Stimulated activated CD8-positive, alpha-beta memory T cell treated with anti-CD3 and anti-CD28 coated beads, Interleukin-12 subunit alpha, Interleukin-12 subunit beta, amount 100 ng/mL, for 24 hours (primary cell): ENCODE results near the gene MYO7A.

Experiments used
- DNase-seq: peaks from one replicate; pipeline ENCODE4 v3.0.0-alpha.2; 2020; ENCODE audit errors: extremely low read depth

The MYO7A gene

DNA sequence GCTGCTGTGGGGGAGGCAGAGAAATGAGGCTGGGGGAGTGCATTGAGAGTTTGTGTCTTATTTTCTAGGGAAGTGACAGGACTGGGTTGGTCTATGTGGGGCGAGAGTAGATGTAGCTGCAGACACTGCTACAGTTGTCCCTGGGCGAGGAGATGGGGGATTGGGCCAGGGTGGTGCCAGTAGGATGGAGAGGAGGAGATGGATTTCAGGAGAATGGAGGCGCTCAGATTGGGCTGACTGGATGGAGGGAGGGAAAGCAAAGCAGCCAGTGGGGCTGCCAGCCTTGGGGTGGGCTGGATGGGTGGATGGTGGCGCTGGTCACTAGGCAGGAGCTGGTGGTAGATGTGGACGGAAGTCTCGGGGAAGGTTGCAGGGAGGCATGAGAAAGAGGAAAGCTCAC, 16.1 kb upstream of the MYO7A start:
- no peak for DNase-seq

DNA sequence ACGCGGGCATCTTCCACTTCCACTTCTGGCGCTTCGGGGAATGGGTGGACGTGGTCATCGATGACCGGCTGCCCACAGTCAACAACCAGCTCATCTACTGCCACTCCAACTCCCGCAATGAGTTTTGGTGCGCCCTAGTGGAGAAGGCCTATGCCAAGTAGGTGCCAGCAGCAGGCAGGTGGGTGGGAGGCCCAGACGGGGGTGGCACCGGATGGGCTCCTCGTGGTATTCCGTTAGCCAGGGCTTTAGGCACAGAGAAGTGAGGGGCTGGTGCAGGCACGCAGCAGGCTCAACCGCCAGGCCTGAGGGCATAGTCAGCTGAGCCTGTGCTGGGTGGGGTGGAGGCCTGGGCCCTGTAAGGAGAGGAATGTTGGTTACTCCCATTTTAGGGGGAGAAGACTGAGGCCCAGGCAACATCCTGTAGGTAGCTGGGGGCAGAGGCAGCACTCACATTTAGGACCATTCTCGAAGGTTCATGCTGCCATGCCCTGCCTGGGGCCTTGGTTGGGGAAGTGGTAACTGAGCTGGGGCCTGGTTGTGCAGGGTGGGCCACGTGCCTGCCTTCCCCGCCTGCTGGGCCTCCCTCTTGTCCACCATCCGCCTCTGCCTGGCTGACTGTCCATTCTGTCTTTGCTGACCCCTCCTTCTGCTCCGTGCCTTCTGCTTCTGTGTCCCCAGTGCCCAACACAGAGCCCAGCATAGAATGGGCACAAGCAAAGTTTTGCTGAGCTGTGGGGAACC, 15.2 kb upstream of the MYO7A start:
- no peak for DNase-seq

DNA sequence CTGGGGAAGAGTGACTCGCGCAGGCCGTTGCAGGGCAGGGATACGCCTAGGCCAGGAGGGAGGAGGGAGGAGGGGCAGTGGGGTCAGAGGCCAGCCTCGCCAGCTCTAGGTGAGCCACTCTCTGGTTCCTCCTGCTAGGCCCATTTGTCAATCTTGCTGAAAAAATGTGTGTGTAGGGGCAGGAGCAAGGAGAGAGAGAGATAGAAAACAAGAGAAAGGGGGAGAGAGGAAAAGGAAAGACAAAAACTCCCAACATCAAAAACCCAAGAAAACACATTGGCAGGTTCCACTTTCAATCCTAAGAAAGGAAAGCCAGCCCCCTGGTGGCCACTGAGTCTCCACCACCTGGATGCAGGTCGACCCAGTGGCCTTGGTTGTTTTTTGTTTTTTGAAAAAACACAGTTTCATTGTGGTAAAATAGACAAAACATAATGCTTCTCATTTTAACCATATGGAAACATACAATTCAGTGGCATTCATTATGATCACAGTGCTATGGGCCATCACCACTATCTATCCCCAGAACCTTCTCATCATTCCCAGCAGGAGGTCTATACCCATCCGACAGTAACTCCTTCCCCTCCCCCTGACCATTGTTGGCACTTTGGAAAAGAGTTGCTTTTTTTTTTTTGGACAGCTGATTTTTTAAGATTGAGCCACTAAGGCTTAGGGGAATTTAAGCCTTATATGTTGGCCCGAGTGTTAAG, 14.5 kb upstream of the MYO7A start:
- no peak for DNase-seq

DNA sequence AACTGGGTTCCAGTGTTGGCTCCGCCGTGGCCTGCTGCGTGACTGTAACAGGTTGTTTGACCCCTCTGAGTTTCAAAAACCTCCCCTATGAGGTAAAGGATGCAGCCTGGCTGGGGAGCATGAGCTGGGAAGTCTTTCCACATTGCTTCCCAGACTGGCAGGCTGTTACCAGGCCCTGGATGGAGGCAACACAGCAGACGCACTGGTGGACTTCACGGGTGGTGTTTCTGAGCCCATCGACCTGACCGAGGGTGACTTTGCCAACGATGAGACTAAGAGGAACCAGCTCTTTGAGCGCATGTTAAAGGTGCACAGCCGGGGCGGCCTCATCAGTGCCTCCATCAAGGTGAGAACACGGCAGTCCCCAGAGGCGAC, 14.0 kb upstream of the MYO7A start:
- DNase-seq = no peak

DNA sequence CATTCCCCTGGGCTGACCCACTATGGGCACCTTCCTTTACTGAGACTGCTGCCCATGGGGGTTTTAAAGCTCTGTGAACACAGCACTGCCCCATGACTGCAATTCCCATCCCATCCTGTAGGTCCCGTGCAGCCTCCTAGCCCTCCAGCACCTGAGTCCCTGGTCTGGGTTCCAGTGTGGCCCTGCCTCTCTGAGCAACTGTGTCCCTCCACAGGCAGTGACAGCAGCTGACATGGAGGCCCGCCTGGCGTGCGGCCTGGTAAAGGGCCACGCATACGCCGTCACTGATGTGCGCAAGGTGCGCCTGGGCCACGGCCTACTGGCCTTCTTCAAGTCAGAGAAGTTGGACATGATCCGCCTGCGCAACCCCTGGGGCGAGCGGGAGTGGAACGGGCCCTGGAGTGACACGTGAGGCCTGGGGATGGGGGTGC, 12.8 kb upstream of the MYO7A start:
- no peak for DNase-seq

DNA sequence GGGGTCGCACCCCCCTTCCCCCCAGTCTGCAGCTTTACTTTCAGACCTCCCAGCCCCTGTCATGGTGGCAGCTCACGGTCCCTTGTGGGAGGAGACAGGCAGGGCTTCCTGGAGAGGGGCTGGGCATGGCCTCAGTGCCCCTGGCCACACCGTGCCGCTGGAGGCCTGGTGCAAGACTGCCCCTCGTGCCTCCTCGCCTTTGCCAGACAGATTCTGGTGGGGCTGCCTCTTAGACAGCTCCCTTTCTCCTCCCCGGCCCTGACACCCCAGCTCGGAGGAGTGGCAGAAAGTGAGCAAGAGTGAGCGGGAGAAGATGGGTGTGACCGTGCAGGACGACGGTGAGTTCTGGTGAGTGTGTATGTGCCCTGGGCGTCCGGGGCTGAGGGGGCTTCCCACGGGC, 12.1 kb upstream of the MYO7A start:
- no peak for DNase-seq

DNA sequence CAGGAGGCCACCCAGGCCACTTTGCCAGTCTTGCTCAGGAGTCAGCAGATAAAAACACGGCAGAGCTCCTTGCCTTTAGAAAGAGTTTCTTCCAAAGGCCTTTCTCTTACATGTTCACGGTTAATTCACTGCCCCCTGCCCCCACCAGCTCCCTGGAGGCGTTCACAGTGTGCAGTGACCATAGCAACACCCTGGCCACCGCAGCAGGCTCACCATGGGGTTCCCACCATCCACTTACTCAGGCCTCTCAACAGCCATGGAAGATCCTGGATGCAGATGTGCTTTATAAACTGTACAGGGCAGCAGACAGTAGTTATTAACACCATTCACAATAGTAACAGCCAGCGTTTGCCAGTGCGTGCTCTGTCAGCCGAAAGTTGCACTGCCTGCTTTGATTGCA, 10.6 kb upstream of the MYO7A start:
- no peak for DNase-seq

DNA sequence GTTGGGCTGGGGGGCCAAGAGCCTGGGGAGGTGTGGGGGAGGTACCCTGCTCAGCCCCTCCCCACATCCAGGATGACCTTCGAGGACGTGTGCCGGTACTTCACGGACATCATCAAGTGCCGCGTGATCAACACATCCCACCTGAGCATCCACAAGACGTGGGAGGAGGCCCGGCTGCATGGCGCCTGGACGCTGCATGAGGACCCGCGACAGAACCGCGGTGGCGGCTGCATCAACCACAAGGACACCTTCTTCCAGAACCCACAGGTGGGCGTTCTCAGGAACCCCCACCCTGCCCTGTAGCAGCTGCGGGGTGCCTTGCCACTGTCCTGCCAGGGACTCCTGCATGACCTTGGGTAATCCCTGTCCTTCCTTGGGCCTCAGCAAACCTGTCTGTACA, 10.0 kb upstream of the MYO7A start:
- no peak for DNase-seq

DNA sequence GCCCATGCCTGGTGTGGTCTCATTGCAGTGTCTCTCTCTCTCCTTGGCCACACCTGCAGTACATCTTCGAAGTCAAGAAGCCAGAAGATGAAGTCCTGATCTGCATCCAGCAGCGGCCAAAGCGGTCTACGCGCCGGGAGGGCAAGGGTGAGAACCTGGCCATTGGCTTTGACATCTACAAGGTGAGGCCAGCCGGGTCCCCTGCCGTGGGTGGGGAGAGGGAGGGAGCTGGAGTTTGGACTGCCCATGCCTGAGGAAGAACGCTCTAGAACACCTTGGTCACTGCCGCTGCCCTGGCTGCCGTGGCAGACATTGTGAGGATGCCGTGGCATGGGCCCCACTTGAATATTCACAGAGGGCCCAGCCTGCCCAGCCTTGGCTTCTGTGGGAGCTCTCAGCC, 9.1 kb upstream of the MYO7A start:
- no peak for DNase-seq

DNA sequence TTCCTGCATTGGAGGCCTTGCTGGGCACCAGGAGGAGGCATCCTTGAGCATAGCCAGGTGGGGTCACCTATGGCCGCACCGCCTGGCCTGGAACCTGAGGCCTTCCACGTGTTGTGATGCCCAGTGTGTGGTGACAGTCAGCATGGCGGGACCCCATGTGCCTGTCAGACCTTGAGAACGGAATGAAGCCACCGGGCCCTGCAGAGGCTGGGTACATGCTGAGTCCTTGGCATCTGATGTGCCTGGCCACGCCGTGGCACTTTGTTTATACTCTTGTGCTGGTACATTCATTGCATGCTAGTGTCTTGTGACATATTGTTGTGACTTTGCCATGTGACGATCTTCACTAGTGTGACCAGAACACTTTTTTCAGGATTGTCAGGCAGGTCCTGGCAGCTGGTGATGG, 8.5 kb upstream of the MYO7A start:
- no peak for DNase-seq

DNA sequence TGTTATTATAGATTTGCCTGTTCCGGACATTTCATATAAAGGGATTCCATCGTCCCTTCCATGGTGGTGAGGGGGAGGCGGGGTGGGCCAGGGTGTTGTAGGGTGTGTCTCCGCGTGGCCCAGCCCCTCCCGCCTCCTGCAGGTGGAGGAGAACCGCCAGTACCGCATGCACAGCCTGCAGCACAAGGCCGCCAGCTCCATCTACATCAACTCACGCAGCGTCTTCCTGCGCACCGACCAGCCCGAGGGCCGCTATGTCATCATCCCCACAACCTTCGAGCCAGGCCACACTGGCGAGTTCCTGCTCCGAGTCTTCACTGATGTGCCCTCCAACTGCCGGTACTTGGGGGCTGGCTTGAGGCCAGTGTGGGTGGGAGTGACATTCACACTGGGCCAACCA, 7.5 kb upstream of the MYO7A start:
- DNase-seq = no peak

DNA sequence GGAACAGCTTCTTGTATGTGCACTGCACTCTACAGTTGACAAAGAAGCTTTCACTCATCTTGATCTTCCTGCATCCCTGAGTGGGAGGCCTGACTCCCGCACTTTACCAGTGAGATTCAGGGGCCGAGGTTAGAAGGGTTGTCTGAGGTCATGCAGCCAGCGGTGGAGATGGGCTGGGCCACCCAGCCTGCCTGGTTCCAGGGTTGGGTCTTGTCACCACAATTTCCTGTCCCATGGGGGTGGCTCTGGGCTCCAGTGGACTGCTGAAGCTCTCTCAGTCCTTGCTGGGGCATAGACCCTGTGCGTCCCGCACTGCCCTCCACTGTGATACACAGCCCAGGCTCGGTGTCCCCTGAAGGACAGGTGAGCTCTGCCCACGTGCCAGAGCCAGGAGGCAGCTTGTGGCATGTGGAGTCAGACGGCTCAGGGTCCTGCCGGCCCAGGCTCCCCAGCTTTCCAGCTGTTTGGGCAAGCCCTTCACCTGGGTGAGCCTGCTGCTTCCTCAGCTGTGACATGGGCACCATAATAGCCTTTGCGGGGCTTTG, 6.9 kb upstream of the MYO7A start:
- no peak for DNase-seq

DNA sequence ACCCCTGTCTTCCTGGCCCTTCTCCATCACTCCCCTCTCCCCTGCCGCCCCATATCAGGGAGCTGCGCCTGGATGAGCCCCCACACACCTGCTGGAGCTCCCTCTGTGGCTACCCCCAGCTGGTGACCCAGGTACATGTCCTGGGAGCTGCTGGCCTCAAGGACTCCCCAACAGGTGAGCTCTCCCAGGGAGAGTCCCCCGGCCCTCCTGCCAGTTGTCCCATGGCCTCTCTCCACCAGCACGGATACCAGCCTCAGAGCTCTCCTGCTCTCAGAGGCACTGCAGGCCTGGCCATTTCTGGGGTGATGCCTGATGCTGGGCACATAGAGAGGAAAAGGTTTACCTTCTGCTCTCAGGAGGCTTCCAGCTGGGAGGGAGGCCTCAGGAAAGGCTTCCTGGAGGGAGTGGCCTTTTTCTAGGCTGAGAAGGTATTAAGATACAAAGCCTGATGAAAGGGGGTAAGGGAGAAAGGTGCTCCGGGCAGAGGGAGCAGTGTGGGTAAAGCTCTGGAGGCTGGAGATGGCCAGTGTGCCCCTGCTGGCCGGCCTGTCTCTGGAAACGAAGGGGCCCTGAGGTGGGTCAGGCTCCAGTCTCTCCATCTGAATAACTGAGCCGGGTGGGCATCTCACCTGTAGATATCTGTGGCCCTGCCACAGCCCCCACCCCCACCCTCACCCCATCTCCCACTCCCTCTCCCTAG, 6.0 kb upstream of the MYO7A start:
- no peak for DNase-seq

DNA sequence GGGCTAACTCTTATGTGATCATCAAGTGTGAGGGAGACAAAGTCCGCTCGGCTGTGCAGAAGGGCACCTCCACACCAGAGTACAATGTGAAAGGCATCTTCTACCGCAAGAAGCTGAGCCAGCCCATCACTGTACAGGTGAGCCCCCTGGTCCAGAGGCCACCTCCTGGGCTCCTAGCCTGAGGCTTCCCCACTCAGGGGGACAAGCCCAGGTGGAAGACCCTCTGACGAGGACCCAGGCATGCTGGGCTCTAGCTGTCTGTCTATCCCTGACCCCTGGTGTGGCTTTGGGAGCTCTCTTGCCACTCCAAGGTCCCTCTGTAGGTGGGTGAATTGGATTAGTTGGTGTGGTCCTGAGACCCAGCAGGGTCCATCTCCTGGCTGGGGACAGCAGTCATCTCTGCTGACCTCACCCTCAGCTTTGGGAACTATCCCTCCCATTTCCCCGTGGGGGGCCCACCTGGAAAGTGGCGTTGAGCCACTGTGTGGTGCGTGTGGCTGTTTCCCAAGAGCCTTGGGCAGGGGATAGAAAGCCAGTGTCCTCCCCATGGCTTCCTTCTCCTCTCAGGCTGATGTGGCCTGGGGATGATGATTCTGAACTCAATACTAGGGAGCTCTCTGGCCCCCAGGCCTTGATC, 5.4 kb upstream of the MYO7A start:
- DNase-seq = no peak

DNA sequence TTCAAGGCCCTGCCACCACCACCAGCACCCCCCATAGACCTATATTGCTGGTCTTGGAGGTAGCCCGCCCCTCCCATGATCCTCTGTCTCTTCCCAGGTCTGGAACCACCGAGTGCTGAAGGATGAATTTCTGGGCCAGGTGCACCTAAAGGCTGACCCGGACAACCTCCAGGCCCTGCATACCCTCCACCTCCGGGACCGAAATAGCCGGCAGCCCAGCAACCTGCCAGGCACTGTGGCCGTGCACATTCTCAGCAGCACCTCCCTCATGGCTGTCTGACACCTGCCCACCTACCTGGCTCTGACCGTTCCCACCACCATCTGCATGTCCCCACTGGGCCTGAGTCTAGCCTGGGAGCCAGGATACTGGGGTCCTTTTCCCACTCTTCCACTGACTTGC, 4.5 kb upstream of the MYO7A start:
- DNase-seq = no peak

DNA sequence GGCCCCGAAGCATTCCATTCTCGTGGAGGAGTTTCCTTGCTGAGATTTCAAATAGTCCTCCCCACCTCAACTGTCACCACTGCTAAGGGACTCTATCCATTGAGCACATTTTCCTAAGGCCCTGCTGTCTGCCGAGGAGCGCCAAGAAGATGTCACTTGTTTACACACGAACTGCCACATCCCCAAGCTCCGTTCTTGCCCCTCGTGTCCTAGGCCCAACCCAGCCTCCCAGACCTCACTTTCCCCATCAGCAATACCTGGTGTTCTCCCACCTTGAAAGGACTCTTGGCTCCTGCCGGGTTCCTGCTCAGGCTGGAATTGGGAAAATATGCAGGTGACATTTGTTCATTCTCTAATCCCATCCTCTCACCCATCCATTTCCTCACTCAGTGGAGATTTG, 4.0 kb upstream of the MYO7A start:
- DNase-seq = no peak

DNA sequence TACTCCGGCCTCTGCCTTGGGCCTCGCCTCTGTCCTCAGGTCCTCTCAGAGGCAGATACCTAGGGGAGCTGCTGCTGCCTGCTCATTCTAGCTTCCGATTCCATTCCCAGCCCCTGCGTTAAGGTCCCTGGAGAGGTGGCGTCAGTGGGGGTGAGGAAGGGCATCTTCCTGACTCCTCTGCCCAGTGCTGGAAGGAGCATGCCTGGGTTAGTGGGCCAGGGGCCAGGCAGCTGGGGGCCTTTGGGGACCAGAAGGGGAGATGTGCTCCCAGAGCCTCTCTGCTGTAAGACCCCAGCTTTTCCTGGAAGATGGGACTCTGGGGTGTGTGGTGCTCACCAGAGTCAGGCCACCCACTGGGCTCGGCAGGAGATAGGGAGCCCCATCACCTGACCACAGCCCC, 3.6 kb upstream of the MYO7A start:
- DNase-seq = no peak

DNA sequence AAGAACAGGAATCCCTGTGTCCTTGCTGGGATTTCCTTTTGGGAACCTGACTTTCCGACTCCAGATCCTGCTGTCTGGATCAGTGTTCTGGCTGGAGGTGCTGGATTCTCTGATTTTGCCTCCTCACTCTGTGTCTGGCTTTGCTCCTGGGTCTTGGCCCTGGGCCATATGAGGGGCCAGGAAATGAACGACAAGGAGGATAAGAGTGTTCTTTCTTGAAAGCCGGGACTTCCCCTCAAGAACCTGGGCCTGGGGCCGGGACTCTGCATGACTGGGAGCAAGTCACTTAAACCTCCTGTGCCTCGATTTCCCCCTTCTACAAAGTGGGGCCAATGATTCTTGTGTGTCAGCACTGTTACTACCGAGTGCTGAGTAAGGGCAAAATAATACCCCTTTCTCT, 2.9 kb upstream of the MYO7A start:
- no peak for DNase-seq

DNA sequence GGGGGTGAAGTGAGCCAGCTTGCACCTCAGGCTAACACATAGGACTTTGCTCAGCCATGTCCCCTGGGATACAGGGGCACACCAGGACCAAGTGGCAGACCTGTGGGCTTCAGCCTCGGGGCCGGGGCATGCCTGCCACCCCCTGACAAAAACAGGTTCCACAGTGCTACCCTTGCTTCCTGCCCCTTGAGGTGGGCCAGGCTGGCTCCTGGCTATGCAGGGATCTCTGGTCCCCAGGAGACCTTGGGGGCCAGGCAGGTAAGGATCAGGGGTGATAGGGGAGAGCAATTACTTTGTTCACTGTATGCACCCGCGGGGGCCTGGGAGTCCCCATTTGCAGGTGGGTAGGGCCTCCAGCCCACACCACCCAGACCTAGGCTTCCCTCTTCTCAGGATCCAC, 2.4 kb upstream of the MYO7A start:
- no peak for DNase-seq

DNA sequence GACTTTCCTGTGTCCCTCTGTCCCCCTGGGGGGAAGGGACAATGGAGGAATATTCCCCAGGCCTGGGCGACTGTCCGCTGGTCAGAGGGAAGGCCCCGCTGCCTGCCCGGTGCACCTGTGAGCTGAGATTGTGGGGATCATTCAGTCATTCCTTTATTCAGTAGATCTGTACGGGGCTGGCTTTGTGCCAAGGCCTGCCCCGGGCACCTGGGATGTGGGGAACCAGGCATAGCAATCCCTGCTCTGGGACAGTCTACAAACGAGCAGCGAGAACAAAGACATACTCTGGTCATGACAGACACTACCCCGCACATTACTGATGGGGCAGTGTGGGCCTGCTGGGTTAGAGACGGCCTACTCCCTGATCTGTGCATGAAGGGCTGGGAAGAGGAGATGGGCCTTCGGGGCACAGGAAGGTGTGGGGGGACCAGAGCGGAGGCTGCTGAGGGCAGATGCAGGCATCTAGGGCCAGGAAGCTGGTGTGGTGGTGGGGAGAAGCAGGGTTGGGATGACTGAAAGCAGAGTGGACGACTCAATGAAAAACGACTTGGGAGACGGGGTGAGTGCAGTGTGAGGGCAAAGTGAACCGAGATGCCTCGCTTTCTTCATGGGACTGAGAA, 1.8 kb upstream of the MYO7A start:
- no peak for DNase-seq

DNA sequence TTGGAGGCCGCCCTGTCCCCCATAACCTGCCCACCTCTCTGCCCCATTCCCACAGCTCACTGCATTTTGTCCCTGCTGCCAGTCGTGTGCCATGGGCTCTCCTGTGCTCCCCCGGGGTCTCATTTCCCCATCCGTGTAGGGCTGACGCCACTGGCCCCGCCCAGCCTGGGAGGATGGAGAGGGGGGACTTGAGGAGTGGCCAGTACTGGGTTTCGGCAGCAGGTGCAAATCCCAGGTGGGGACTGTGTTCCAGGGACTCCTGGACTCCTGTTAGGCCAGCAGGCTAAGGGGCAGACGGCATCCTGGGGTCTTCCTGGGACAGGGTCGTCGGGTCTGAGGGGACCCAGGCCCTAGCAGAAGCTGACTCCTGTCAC, 1.2 kb upstream of the MYO7A start:
- DNase-seq = no peak
